BE2C (cell line): ENCODE results near the gene ASB9.
"Not testable (repeated sequence)": the region's sequence is repeated elsewhere in the genome, so short reads cannot be mapped to it uniquely, and the experiment has no call there.

Experiments
- DNase-seq: peaks from one replicate; pipeline ENCODE4 v3.0.0-alpha.2; 2020
- H3K27me3 ChIP-seq: fragments of 250-450 bp; sonication (Bioruptor Pico); 2 replicates; pipeline ENCODE4 v1.5.1; 2020; ENCODE audit warnings: mild to moderate bottlenecking
- H3K36me3 ChIP-seq: fragments of 250-450 bp; sonication (Bioruptor Pico); 2 replicates; pipeline ENCODE4 v1.5.1; 2020; ENCODE audit warnings: mild to moderate bottlenecking
- H3K4me1 ChIP-seq: fragments of 250-450 bp; sonication (Bioruptor Pico); 2 replicates; pipeline ENCODE4 v1.5.1; 2020
- H3K4me3 ChIP-seq: 2 replicates; pipeline ENCODE4 v1.5.1; 2011; ENCODE audit warnings: low read depth, low read length
- H3K9me3 ChIP-seq: fragments of 250-450 bp; sonication (Bioruptor Pico); 2 replicates; pipeline ENCODE4 v1.5.1; 2020
- TF ChIP-seq, protein P1 (sequence below): IDR thresholded peaks from 2 replicates; pipeline ENCODE4 v1.5.1; 2012; ENCODE audit warnings: mild to moderate bottlenecking, low read depth, low read length

The ASB9 gene

DNA sequence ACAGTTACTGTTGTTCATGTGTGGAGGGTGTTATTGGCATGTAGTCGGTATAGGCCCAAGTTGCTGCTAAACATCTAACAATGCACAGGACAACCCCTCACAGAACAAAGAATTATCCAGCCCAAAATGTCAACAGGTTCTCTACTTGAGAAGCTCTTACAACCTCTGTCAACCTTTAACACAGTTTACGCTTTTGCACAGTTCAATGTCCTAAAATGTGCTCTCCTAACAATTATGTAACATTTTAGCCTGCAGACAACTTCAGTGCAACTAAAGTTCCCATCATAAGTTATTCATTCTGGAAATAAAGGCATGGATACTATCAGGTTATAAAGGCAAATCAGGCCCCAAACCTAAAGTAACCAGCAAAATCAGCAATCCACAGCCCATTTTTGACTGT, 66.2 kb downstream of the ASB9 start:
- Histone ChIP-seq H3K27me3 (no peaks in the 10 kb centered on the region), H3K36me3 (no peaks in the 10 kb centered on the region), H3K4me3 (no peak overlapping the region), H3K9me3 (no peaks in the 10 kb centered on the region), H3K4me1 (no peaks in the 10 kb centered on the region)
- no peak for DNase-seq
- TF ChIP-seq, protein P1, sequence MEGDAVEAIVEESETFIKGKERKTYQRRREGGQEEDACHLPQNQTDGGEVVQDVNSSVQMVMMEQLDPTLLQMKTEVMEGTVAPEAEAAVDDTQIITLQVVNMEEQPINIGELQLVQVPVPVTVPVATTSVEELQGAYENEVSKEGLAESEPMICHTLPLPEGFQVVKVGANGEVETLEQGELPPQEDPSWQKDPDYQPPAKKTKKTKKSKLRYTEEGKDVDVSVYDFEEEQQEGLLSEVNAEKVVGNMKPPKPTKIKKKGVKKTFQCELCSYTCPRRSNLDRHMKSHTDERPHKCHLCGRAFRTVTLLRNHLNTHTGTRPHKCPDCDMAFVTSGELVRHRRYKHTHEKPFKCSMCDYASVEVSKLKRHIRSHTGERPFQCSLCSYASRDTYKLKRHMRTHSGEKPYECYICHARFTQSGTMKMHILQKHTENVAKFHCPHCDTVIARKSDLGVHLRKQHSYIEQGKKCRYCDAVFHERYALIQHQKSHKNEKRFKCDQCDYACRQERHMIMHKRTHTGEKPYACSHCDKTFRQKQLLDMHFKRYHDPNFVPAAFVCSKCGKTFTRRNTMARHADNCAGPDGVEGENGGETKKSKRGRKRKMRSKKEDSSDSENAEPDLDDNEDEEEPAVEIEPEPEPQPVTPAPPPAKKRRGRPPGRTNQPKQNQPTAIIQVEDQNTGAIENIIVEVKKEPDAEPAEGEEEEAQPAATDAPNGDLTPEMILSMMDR, result no peak

DNA sequence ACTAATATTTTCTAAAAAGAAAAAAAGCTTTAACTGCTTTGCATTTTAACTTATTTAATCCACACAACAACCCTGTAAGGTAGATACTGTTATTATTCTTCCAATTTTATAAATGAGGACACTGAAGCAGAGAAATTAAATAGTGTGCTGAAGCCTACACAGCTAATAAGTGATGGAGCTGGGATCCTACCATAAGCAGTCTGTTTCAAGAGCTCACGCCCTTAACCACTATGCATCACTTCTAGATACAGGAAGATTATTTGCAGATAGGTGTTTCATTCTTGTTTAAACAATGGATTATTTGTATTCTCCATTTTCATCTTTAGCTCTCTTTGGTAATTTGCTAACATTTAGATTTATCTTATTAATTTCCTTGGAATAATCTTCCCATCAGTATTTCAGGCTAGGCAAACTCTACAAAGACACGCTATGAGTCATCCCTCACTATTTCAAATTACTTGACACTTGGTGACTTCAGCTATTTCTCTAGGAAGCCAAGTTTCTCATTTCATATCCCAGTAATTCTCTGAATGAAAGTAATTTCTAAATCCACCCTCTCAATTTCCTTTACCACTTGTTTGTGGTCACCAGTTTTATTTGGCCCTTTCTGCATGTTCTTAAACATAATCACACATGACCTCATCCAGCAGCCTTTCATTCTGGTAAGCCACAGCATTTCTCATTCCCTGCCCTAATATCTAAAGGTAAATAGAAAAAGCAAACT, 67.3 kb downstream of the ASB9 start:
- H3K36me3 ChIP-seq, result no peaks in the 10 kb centered on the region
- H3K27me3 ChIP-seq, result no peaks in the 10 kb centered on the region
- H3K4me1 ChIP-seq, result no peaks in the 10 kb centered on the region
- TF ChIP-seq, protein P1, result no peak
- no peaks in the 10 kb centered on the region for H3K9me3 ChIP-seq
- H3K4me3 ChIP-seq, result no peak overlapping the region
- no peak for DNase-seq

DNA sequence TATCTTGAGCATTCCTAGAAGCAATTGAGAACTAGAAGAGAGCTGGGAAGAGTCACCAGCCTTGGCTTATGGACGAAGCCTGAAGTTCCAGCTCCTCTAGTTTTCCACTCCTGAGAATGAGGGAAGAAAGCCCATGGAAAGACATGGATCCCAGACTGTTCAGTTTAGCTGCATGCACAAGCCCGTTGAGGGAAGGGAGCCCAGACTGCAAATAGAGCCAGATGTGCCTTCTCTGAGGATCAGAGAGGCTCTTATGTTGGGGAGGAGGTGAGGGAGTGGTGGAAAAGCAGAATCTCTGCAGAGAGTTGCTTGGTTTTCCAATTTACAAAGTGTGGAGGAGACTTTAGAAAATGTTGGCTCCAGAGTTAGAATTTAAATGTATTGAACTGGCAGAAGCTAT, 69.0 kb downstream of the ASB9 start:
- Histone ChIP-seq H3K4me3 (no peak overlapping the region), H3K27me3 (no peaks in the 10 kb centered on the region), H3K36me3 (no peaks in the 10 kb centered on the region), H3K9me3 (no peaks in the 10 kb centered on the region), H3K4me1 (no peaks in the 10 kb centered on the region)
- TF ChIP-seq, protein P1, result no peak
- no peak for DNase-seq

DNA sequence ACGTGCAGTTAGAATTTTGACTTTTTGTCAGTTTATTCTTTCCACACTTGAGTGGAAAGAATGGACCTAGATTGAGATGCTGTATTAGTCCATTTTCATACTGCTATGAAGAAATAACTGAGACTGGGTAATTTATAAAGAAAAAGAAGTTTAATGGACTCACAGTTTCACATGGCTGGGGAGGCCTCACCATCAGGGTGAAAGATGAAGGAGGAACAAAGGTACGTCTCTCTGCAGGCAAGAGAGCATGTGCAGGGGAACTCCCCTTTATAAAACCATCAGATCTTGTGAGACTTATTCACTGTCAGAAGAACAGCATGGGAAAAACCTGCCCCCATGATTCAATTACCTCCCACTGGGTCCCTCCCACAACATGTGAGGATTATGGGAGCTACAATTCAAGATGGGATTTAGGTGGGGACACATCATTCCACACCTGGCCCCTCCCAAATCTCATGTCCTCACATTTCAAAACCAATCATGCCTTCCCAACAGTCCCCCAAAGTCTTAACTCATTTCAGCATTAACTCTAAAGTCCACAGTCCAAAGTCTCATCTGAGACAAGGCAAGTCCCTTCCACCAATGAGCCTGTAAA, 71.2 kb downstream of the ASB9 start:
- H3K4me1 ChIP-seq, H3K27me3 ChIP-seq, H3K9me3 ChIP-seq, H3K4me3 ChIP-seq, DNase-seq, H3K36me3 ChIP-seq: not testable (repeated sequence)

DNA sequence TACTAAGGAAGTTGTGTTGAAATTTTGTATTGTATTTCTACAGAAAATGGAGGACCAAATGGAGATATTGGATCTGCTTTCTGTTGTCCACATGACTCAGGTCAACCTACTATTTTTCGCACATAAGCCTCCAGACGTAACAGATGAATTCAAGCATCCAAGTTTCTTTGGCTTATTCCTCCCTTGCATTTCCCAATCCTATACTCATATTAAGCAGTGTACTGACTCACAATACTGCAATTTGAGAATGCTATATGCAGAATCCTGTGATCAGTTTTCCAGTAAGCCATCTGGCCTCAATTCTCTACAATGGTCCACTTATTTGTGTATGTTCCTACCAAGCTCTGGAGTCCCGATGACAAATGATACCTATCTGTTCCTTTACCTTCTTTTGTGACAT, 75.7 kb downstream of the ASB9 start:
- no peaks in the 10 kb centered on the region for H3K4me1 ChIP-seq
- H3K9me3 ChIP-seq, result no peaks in the 10 kb centered on the region
- no peaks in the 10 kb centered on the region for H3K36me3 ChIP-seq
- TF ChIP-seq, protein P1, result no peak
- DNase-seq, result no peak
- no peaks in the 10 kb centered on the region for H3K27me3 ChIP-seq
- no peak overlapping the region for H3K4me3 ChIP-seq
